T47D (cell line): ENCODE results near the gene ADH1C.
A peak's percentile ranks its signal among the peaks of the same experiment; 100 is the strongest.
"Not testable (repeated sequence)": the region's sequence is repeated elsewhere in the genome, so short reads cannot be mapped to it uniquely, and the experiment has no call there.

Experiments used
- DNase-seq, 2 experiments: peaks; one replicate each; pipeline versions ENCODE4 v3.0.0 to v3.0.0-alpha.2; 2011 to 2012; ENCODE audit warnings: low read depth in 1 of 2, low spot score in 1 of 2
- JUND ChIP-seq: IDR thresholded peaks from 2 replicates; pipeline ENCODE4 v1.6.1; 2012; ENCODE audit warnings: low read depth
- in situ Hi-C: cut with HindIII; loops from 2 replicates; pipeline ENCODE4 v1.10.0; 2016; ENCODE audit warnings: low sequenced_read_pairs, low pct_unique_long_range_greater_than_20kb

The ADH1C gene

GRCh38 chr4:99352602-99353537, at the start of gene ADH1C:
Gene ADH1C, minus strand, starts transcription at chr4:99352746. Its CDS starts 71 bp downstream, at chr4:99352675.
- DNase-seq: peak in 1 of 2 experiments; percentile 35
- TF ChIP-seq JUND: no peak

GRCh38 chr4:99400831-99401230, 48.3 kb upstream of the ADH1C start:
- TF ChIP-seq JUND: no peak
- in situ Hi-C loops: no loop called here

More at GRCh38 chr4:99352602-99353537, at the start of gene ADH1C:
- in situ Hi-C loops: no loop called here

DNA sequence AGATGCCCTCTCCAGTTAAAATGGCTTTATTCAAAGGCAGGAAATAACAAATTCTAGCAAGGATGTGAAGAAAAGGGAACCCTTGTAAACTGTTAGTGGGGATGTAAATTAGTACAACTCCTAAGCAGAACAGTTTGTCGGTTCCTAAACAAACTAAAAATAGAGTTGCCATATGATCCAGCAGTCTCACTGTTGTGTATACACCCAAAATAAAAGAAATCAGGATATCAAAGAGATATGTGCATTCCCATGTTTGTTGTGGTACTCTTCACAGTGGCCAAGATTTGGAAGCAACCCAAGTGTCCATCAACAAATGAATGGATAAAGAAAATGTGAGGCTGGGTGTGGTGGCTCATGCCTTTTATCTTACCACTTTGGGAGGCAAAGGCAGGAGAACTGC, 46.5 kb upstream of the ADH1C start:
- no peak for DNase-seq
- in situ Hi-C loops: no loop called here
- no peak for TF ChIP-seq JUND

More at GRCh38 chr4:99400831-99401230, 48.3 kb upstream of the ADH1C start:
- DNase-seq: no peak

GRCh38 chr4:99395595-99396364, 43.2 kb upstream of the ADH1C start:
- TF ChIP-seq JUND: no peak
- in situ Hi-C loops: no loop called here
- no peak for DNase-seq

- DNase-seq: no peak
- in situ Hi-C loops: no loop called here
- TF ChIP-seq JUND: no peak
These were observed 42.4 kb upstream of the ADH1C start for GRCh38 chr4:99394896-99395295.

DNA sequence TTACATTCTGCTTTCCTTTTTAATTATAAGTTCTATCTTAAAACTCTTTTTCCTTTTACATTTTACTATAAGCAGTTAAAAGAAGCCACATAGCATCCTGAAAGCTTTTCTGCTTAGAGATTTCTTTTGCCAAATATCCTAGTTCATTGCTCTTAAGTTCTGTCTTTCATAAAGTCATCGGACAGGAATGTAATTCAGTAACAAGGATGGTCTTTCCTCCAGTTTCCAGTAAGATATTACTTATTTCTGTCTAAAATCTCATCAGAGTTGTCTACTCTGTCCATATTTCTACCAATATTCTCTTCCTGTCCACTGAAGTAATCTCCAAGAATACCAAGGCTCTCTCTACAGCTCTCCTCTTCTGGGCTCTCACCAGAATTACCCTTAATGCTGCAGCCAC, 37.5 kb upstream of the ADH1C start:
- no peak for DNase-seq
- TF ChIP-seq JUND: no peak
- in situ Hi-C loops: no loop called here

DNA sequence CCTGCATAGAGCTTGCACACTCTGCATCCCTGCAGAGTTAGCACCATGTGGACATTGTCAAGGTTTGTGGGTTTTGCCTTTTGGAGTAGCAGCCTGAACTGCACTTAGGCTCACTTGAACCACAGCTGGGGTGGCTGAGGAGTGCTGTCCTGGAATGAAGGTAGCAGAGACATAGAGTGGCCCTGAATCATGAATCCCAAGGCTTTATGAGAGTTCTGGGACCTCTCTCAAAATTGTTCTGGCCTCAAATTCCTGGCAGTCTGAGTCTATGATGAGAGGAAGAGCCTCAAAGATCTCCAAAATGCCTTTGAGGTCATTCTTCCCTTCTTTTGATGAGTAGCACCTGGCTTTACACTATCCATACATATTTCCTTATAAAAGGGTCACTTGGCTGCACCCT, 37.1 kb upstream of the ADH1C start:
- DNase-seq: no peak
- no peak for TF ChIP-seq JUND
- in situ Hi-C loops: no loop called here

DNA sequence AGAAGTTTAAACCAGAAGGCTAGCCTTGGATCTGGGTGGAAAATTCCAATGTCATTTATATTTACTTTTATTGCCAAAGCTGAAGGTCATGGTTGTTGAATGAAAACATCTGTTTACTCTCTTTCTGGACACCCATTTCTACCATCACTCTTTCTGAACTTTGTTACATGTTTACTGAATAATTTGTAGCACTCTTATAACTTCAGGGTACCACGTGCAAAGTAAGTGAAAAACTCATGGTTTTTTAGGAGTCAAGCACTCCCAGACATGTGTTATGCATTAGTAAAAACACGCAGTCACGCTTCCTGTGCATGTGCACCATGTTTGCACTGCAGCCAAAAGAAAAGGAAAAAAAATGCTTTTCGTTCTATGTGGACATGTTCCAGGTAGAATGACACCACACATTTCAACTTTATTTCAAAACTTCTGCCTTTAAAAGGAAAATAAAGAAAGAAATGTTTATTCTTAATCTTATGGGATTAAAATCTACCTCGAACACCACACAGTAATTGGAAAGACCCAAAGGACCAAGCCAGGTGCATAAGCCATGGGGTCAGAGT, 31.4 kb upstream of the ADH1C start:
- TF ChIP-seq JUND: no peak
- no peak for DNase-seq
- in situ Hi-C loops: no loop called here

- no peak for DNase-seq
- TF ChIP-seq JUND: no peak
- in situ Hi-C loops: no loop called here
These were observed 30.9 kb upstream of the ADH1C start for GRCh38 chr4:99383399-99383798.

DNA sequence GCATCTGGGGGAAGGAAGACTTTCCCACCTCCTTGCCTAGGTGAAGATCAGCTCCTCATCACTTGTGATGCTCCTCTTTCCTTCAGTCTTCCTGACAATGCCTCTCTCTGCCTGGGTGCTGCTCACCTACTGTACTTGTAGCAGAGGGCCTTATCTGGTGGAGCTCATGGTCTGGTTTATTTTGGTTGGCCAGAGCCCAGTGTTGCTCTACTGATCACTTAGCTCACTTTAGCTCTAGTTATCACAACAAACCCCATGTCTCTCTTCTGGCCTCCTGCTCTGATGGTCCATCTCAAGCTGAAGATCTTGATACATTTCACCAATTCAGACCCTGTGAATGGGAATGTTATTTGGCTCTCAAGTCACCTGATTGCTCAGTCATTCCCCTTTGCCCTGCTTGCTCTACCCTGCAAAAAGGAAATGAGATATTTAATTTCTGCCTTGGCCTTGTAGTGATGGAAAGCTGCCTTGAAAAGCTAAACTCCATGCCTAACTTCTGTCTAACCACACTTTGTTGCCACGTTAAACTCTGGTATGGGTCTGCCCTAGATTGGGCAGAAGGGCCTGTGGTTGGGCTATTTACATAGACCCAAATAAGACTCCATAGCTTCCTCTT, 30.3 kb upstream of the ADH1C start:
- in situ Hi-C loops: no loop called here

GRCh38 chr4:99381588-99382175, 29.1 kb upstream of the ADH1C start:
- no peak for DNase-seq
- no peak for TF ChIP-seq JUND
- in situ Hi-C loops: no loop called here

More for the DNA sequence above, 30.3 kb upstream of the ADH1C start:
- no peak for DNase-seq
- no peak for TF ChIP-seq JUND

DNA sequence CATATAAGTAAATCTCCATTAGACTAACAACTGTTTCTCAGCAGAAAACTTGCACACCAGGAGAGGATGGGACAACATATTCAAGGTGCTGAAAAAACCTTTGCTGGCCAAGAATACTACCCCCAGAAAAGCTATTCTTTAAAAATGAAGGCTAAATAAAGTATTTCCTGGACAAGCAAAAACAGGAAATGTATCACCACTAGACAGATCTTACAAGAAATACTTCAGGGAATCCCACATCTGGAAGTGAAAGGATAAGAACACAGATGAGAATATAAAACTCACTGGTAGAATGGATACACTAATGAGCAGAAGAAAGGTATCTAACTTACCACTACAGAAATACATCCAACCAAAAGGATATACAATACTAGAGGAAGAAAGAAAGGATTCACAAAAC, 27.0 kb upstream of the ADH1C start:
- in situ Hi-C loops: no loop called here
- no peak for TF ChIP-seq JUND

GRCh38 chr4:99378876-99379275, 26.3 kb upstream of the ADH1C start:
- in situ Hi-C loops: no loop called here
- no peak for DNase-seq

More for the DNA sequence above, 27.0 kb upstream of the ADH1C start:
- no peak for DNase-seq

GRCh38 chr4:99377341-99377740, 24.8 kb upstream of the ADH1C start:
- DNase-seq, in situ Hi-C loops: not testable (repeated sequence)

More at GRCh38 chr4:99378876-99379275, 26.3 kb upstream of the ADH1C start:
- no peak for TF ChIP-seq JUND

DNA sequence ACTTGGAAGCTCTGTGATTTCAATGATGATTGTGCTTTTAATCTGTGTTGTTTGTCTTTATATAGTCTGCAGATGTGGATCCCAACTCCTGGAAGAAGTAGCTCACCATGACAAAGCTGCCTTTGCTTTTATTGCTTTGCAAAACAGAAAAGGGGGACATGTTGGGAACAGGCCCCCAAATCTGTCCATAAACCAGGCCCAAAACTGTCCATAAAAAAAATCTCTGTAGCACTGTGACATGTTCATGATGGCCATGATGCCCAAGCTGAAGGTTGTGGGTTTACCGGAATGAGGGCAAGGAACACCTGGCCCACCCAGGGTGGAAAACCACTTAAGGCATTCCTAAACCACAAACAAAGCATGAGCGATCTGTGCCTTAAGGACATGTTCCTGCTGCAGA, 19.9 kb upstream of the ADH1C start:
- DNase-seq, in situ Hi-C loops: not testable (repeated sequence)

GRCh38 chr4:99367817-99368216, 15.3 kb upstream of the ADH1C start:
- DNase-seq, in situ Hi-C loops: not testable (repeated sequence)
